HG03460 (cell line): ENCODE results near the gene ANP32A.
"Not testable (repeated sequence)": the region's sequence is repeated elsewhere in the genome, so short reads cannot be mapped to it uniquely, and the experiment has no call there.

Experiments used
- ATAC-seq: cut with Tn5 transposase; IDR thresholded peaks from one replicate; pipeline ENCODE4 v1.9.1; 2021; ENCODE audit not compliant: unreplicated experiment

The ANP32A gene

GRCh38 chr15:68759982-68760579 lies 60.6 kb downstream of the ANP32A start:
- ATAC-seq, result not testable (repeated sequence)

- no peak for ATAC-seq
These were observed 65.0 kb downstream of the ANP32A start for GRCh38 chr15:68755731-68756130.

- no peak for ATAC-seq
These were observed 69.1 kb downstream of the ANP32A start for GRCh38 chr15:68751622-68752021.

- ATAC-seq, result no peak
These were observed 70.9 kb downstream of the ANP32A start for GRCh38 chr15:68749793-68750192.

GRCh38 chr15:68749365-68749764 lies 71.3 kb downstream of the ANP32A start:
- ATAC-seq, result no peak

GRCh38 chr15:68743256-68743655 lies 77.4 kb downstream of the ANP32A start:
- no peak for ATAC-seq

GRCh38 chr15:68739390-68740080 lies 81.2 kb downstream of the ANP32A start:
- no peak for ATAC-seq

- no peak for ATAC-seq
These were observed 85.1 kb downstream of the ANP32A start for GRCh38 chr15:68735610-68736009.

GRCh38 chr15:68734881-68735280 lies 85.8 kb downstream of the ANP32A start:
- no peak for ATAC-seq

- no peak for ATAC-seq
These were observed 86.3 kb downstream of the ANP32A start for GRCh38 chr15:68734352-68734751.

- no peak for ATAC-seq
These were observed 87.0 kb downstream of the ANP32A start for GRCh38 chr15:68733666-68734065.

GRCh38 chr15:68732451-68732850 lies 88.2 kb downstream of the ANP32A start:
- no peak for ATAC-seq

GRCh38 chr15:68730976-68731897 lies 89.5 kb downstream of the ANP32A start:
- no peak for ATAC-seq

GRCh38 chr15:68730471-68730919 lies 90.2 kb downstream of the ANP32A start:
- no peak for ATAC-seq

GRCh38 chr15:68729789-68730411 lies 90.8 kb downstream of the ANP32A start:
- ATAC-seq, result no peak
